Ecto neural progenitor cell (in vitro differentiated cells): ENCODE results near the gene OPCML.
A peak's percentile ranks its signal among the peaks of the same experiment; 100 is the strongest.

Source experiments
- DNase-seq: peaks from one replicate; pipeline ENCODE4 v3.0.0-alpha.2; 2018; ENCODE audit warnings: low spot score

The OPCML gene

DNA sequence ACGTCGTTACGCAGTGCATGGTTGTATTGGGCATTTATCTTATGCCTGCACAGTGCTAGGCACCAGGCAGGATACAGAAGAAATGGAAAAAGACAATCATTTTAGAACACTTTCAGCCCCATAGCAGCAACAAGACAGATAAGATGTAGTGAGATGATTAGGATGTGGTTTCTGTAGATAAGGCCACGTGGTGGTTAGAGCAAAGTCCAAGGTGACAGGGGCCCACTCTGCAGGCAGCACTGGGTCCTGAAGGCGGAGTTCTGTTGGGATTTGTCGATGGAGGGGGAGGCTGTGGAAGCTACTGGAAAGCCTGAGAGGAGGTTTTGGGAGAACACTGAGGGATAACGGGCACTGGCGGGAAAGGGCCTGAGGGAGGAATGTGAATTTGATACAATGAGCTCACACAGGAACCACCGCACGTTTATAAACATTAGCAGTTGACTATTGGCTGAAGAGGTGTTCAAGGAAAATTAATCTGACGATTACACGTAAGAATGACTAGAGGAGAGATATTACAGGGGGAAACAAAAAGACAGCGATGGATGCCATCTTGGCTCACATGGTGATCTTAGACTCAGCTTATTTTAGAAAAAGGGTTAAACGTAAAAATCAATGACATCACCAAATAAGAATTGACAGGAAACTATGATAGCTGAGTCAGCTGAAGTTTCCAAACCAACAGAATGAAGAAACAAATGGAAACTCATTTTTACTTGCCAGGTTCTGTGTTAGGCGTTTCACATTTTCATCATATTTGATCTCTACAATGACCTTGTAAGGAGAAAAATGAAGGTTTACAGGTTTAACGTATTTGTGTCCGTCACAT is 551.0 kb downstream of the OPCML start:
- no peak for DNase-seq

DNA sequence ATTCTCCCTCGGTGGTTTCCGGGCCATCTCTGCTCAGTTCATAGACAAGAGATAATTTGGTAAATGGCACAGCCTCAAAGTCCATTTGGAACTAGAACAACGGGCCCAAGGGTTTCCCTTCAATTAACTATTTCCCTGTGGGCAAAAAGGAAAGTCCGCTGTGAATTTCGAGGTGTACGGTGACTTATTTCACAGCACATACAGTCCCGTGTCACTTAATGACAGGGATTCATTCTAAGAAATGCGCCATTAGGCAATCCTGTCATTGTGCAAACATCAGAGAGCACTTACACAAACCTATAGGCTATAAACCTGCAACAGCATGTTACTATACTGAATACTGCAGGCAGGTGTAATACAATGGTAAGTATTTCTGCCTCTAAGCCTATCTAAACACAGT is 551.6 kb downstream of the OPCML start:
- no peak for DNase-seq

DNA sequence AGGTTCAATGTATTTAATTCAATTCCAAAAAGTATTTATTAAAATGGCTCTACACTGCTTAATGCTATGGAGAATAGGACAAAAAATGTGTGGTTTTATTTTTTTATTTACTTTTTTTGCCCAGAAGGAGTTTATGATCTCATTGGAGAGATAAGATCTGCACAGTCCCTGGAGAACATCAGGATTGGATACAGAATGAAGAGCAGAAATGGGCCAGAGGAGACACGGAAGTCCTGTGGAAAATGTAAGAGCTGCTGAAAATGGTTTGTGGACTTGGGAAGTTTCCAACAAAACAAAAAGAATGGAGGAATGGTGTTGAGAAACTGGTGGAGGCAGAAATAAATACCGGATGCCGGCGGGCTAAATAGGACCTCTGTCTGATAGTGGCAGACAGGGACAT is 554.6 kb downstream of the OPCML start:
- DNase-seq: no peak

DNA sequence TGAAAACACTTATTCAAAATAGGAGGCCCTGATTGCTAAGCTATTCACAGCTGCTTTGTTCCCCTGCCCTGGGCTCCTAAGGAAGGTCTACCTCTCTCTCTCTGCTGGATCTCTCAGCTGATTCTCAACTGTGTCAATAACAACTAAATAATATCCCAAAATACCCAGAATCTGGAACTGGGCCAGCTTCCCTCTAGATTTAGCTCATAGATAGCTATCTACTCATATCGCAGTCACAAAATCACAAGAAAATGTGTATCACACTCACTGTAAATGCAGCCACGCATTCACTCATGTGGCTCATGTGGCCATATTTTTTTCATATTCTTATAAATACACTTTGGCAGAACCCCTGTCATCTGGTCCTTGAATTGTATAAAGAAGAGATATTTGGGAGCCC is 555.1 kb downstream of the OPCML start:
- no peak for DNase-seq

GRCh38 chr11:132976115-132976514 is 556.2 kb downstream of the OPCML start:
- DNase-seq: no peak

GRCh38 chr11:132973686-132974085 is 558.6 kb downstream of the OPCML start:
- no peak for DNase-seq

DNA sequence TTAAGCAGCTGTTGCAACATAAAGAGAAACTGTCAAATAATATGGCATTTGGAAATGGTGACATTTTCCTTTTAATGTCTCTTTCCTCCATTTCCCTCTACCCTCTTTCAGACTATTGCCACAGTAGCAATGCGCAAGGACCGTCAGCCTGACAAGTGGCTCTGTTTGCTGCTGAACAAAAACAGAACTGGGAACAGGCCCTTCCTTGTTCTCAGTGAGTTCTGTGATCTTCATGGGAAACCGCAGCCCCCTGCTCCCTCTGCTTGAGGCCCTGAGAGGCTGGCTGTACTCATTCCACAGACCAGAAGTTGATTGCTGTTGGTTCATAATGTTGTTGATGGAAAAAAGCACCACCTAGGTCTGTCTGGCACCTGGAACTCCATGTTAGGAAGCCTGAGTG is 559.7 kb downstream of the OPCML start:
- no peak for DNase-seq

GRCh38 chr11:132971351-132971750 is 561.0 kb downstream of the OPCML start:
- no peak for DNase-seq

DNA sequence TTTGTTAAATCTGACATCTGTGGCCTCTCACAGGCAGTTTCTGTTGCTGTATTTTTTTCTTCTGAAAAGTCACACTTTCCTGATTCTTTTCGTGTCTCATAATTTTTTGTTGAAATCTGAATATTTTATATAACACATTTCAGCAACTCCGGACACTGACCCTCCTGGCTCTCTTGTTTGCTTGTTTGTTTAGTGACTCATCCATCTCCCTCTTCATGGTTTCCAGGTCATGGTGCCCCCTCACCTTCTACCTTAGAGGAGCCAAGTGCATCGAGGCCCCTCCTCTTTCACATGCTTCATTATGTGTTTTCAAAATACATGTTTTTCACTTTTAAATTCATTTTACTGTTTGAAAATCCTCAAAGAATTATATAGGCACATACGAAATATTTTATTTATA is 562.4 kb downstream of the OPCML start:
- no peak for DNase-seq

DNA sequence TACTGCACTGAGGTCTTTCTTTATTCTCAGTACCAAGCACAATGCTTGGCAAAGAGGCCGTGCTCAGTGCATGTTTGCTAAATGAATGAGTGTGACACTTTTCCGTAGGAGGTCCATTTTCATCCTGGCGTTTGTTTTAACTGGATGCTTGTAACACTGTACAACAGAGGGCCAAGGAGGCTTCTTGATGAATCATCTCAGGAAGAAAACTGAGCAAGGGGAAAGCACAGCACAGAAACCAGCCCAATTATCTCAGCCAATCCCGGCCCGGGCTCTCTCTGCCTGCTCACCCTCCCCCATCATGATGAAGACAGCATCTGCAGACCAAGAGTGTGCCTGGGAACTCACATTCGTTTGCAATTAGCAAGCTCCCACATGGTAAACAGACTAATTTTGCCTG is 570.3 kb downstream of the OPCML start:
- DNase-seq: no peak

DNA sequence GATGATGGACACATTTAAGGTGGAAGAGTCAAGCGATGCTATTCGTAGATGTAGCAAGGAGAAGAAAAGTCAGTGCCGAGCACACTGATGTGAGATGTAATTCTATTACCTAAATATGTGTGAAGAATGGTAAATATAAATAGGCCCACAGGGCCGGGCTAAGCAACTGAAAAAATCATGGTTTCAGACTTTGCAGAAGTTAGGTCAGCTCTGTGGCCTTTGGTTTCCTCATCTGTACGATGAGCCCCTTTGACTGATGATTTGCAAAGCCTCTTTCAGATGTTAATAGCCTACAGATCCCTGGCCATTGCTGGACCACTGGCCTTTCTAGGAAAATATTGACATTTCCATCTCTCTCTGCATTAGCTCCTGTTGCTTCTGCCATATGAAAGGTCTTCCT is 570.8 kb downstream of the OPCML start:
- DNase-seq: no peak

DNA sequence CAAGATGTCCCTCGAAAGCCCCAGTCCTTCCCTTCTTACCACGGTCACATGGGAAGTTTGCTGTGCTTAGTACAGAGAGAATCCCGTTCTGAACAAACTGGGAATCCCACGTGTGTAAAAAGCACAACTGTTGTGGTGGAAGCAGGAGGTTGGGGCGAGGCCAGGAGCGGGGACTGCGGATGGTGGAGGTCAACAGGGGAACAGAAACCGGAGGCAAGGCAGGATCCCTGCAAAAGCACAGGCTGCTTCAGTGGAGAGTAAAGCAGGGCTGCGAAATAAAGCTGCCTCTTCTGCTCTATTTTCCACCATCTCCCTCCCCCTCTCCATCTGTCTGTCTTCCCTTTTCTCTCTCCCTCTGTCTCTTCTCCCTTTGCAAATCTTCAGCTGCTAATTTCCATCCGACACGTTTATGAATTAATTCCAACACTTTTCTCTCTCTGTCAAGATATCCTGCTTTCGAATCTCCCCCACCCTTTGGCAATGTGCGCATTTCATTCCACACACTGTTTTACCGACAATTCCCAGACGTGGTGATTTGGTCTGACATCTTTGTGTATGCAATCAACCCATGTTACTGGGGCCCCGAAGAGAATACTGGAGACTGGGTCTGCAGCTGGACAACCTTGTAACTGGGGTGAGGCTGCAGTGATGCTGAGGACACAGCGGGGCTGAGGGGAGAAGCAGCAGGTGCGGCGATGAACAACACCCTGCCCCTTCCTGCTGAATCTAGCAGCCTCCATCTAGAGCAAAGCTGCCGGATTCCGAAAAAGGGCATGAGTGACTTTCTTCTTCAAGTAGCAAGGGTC is 571.8 kb downstream of the OPCML start:
- no peak for DNase-seq

DNA sequence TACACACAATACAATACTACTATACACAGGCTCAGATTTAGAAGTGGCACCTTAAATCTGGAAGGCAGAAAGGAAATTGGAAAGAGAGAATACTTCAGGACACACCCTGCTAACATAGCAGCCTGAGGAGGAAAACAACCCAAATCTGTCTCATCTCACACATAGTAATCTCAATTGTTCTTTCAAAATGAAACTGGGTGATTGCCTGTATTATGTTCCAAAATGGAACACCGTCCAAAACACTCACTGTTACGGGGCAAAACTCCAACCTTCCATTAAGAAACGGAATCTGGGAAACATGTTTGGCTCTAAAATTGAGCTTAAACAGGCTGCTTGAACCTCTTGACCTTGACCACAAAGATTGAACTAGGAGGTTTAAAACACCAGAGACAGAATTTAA is 572.6 kb downstream of the OPCML start:
- no peak for DNase-seq

GRCh38 chr11:132957881-132958280 is 574.4 kb downstream of the OPCML start:
- no peak for DNase-seq

DNA sequence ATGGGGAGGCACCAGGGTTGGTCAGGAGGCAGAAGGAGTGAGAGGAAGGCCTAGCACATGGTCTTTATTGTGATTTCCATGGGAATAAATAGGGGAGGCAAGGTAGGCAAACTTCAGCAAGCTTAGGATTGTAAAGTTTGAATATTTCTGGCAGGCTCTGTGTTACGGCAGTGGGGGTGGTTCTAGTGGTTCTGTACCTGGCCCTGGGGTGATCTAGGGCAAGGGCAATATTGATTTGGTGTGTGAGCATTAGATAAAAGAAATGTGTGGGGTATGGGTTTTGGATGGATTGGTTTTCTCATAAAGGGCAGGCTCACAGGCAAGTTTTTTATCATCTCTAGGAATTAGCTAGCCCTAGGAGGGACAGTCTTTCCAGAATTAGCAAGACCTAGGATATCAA is 584.0 kb downstream of the OPCML start:
- DNase-seq: no peak

- no peak for DNase-seq
These were observed 587.7 kb downstream of the OPCML start for GRCh38 chr11:132944569-132944944.

GRCh38 chr11:132943706-132944568 is 588.4 kb downstream of the OPCML start:
- peak; percentile 69 for DNase-seq

DNA sequence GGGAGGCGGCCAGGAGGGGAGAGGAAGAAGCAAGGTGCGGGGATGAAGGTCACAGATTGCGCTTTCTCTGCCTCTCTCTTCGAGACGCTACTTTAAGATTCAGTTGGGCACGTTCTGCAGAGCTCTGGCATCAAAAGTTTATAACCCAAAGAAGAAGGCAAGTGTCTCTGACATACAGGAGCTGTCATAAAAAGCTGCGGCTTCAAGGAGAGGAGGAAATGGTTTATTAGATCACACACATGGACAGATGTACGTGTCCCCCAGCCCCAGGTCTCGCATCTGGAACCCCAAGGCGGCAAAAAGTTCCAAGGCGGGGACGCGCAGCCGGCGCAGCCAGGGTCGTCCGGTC is 589.0 kb downstream of the OPCML start:
- DNase-seq: no peak

GRCh38 chr11:132942611-132943356 is 589.5 kb downstream of the OPCML start:
- DNase-seq: peak; percentile 63

- no peak for DNase-seq
These were observed 590.5 kb downstream of the OPCML start for GRCh38 chr11:132941761-132942160.

DNA sequence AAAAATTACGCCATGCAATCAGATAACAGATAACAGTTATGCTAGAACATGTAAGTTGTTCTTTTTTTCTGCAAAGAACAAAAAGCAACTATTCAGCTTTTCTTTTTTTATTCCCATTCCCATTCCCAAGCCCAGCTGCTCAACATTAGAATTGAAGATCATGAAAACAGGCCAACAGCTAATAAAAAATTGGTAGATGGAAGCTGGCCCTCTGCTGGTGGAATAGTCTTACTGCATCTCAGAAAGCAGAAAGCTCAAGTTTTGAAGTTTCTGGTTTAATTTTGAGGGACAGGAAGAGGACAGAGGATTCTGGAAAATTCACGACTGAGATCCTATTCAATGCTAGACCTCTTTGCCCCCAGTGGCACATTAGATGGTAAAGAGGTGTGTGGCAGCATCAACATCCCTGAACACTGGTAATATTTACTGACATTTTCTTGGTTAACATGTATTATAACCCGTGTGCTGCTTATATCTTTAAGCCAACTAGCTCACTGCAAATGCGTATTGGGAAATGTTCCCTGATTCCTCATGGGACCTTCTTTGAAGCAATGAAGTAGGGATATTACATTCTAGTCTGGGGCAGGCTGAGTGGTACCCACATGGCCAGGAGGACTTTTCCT is 591.2 kb downstream of the OPCML start:
- no peak for DNase-seq
